Hepatic stellate cell (primary cell): ENCODE data around the gene LRRC28.
A peak's percentile ranks its signal among the peaks of the same experiment; 100 is the strongest.

Source experiments
- DNase-seq: peaks from one replicate; pipeline ENCODE4 v3.0.0; 2011; ENCODE audit warnings: low spot score

Gene LRRC28

GRCh38 chr15:99343881-99344551, 92.7 kb downstream of the LRRC28 start:
- no peak for DNase-seq

DNA sequence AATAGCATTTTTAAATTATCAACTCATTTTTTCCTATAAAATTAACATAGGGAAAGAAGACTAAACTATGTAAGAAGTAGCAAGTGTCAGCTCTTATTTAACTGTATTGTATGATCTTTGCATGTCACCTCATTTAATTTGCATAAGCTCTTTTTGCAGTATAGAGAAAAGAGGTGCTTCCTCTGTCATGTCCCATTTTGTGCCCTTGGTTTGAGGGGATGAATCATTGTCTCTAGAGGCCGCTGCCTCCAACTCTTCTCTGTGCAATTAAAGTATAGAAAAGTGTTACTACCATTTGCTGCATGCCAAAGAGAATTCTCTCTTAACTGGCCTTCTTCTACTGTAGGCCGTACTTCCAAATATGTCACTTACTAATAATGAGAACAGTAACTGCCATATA, 93.4 kb downstream of the LRRC28 start:
- no peak for DNase-seq

- no peak for DNase-seq
These were observed 94.0 kb downstream of the LRRC28 start for GRCh38 chr15:99345242-99345641.

DNA sequence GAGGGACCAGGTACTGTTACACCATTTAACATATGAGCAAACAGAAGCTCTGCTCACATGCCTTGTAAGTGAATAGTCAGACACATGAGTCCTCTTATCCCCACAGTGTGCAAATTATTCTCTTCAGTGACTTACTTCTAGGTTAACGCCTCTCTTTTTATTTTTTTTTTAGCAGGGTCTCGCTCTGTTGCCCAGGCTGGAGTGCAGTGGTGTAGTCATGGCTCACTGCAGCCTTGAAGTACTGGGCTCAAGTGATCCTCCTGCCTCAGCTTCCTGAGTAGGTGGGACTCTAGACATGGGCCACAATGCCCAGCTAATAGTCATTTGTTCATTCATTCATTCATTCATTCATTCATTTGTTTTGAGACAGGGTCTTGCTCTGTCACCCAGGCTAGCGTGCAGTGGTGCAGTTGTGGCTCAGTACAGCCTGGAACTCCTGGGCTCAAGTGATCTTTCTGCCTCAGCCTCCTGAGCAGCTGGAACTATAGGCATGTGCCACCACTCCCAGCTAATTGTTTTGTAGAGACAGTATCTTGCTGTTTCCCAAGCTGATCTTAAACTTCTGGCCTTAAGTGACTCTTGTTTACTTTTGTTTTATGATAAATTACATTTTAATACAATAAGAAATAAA, 94.7 kb downstream of the LRRC28 start:
- DNase-seq = no peak

DNA sequence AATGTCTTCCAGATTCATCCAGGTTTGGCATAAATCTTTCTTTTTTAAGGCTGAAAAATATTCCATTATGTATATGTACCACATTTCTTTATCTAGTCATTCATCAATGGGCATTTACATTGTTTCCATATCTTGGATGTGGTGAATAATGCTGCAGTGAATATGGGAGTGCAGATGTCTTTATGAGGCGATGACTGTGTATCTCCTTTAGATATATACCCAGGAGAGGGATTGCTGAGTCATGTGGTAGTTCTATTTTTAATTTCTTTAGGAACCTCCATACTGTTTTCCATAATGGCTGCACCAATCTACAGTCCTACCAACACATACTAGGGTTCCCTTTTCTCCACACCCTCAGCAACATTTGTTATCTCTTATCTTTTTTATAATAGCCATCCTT, 96.3 kb downstream of the LRRC28 start:
- DNase-seq = no peak

DNA sequence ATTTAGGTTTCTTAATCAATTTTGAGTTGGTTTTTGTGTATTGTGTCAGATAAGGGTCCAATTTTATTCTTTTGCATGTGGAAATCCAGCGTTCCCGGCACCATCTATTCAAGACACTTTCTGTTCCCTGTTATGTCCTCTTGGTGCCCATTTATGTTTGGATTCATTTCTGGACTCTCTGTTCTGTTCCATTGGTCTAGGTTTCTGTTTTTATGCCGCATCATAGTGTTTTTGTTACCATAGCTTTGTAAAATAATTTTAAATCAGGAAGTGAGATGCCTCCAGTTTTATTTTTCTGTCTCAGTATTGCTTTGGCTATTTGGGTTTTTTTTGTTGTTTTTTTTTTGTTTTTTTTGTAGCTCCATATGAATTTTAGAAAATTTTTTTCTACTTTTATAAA, 97.1 kb downstream of the LRRC28 start:
- DNase-seq = no peak

DNA sequence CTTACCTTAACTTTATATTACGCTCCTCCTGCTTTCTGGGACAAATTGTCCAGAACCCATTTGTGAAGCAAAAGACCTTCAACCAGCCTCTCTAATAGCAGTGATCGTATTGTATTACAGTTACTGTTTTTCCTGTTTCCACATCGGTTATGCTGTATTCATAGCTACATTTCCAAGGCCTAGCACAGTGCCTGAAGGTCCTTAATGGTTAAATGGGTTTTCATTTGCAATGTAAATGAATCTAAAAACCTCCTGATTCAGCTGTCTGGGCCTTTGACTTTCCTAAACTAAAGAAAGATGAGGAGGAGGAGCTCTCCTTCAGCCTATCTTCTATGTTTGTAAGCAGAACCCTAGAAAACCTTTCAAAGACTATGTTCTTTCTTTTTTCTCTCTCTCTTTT, 99.1 kb downstream of the LRRC28 start:
- no peak for DNase-seq

GRCh38 chr15:99359769-99360168, 108.5 kb downstream of the LRRC28 start:
- no peak for DNase-seq

DNA sequence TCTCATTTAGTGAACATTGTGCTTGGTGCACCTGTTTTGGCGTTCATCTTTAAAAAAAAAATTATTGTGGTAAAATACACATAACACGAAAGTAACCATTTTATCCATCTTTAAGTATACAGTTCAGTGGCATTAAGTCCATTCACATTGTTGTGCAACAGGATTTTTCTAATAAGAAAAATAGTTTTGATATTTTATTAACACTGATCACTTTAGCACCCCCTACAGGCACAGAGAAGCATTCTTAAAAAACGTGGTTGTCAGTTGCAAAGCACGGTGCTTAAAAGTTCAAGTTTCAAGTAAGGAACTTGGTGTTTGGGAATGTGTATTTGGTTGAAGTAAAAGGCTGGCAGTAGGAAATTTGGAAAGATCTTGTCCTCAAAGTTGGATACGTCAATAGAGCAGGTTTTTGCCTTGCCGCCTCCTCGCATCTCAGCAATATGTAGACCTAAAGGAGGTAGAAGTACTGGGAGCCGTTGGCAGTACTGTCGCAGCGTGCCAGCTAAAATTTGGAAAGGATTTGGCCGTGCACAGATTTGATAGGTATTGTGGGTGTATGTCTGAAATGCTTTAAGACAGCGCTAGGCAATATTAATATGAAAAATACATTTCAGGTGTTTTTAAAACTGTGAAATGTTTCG, 110.4 kb downstream of the LRRC28 start:
- DNase-seq = no peak

GRCh38 chr15:99365242-99365641, 114.0 kb downstream of the LRRC28 start:
- DNase-seq = no peak

GRCh38 chr15:99366013-99366412, 114.7 kb downstream of the LRRC28 start:
- DNase-seq = no peak

DNA sequence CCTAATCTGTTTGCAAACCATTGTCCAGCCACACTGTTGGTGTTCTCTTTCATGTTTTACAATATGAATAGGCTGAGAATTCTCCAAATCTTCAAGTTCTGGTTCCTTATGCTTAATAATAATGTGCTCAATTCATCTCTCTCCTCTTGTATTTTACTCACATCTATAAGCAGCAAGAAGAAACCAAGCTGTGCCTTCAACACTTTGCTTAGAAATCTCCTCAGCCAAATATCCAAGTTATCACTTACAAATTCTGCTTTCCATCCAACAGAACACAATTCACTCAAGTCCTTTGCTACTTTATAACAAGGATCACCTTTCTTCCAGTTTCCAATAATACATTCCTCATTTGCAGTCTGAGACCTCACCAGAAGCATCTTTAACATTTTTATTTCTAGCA, 117.5 kb downstream of the LRRC28 start:
- no peak for DNase-seq

DNA sequence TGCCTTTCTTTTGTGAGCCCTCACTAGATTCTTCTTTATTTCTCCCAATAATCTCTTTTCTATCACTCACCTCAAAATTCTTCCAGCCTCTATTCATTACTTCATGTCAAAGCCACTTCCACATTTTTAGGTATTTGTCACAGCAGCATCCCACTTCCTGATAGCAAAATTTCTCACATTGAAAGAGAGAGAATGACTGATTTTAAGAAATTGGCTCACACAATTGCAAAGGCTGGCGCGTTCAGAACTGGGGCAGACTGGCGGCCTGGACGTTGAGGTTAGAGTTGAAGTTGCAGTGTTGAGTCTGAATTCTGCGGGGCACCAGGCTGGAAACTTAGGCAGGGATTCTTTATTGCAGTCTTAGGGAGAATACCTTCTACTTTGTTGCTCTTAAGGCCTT, 117.9 kb downstream of the LRRC28 start:
- no peak for DNase-seq

GRCh38 chr15:99371180-99372103, 120.2 kb downstream of the LRRC28 start:
- no peak for DNase-seq

- no peak for DNase-seq
These were observed 133.9 kb downstream of the LRRC28 start for GRCh38 chr15:99385005-99385669.

GRCh38 chr15:99385865-99386264, 134.6 kb downstream of the LRRC28 start:
- DNase-seq = peak; percentile 23

DNA sequence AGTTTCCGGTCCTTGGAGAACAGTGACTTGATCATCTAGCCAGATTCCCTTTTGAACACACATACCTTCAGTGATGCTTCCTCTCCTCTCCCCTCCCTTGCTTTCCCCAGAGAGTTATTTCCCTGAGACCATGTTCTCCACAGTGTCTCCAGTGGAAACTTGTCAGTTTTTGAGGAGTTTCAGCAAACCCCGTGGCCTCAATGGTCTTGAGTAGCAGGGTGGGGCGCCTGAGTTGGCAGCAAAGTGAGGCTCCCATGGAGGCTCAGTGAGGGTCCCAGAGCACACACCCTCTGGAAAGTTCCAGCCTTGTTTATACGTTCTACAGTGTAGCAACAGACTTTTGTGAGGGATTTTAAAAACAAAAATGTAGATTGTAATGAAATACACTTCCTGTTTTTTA, 135.1 kb downstream of the LRRC28 start:
- DNase-seq = no peak

DNA sequence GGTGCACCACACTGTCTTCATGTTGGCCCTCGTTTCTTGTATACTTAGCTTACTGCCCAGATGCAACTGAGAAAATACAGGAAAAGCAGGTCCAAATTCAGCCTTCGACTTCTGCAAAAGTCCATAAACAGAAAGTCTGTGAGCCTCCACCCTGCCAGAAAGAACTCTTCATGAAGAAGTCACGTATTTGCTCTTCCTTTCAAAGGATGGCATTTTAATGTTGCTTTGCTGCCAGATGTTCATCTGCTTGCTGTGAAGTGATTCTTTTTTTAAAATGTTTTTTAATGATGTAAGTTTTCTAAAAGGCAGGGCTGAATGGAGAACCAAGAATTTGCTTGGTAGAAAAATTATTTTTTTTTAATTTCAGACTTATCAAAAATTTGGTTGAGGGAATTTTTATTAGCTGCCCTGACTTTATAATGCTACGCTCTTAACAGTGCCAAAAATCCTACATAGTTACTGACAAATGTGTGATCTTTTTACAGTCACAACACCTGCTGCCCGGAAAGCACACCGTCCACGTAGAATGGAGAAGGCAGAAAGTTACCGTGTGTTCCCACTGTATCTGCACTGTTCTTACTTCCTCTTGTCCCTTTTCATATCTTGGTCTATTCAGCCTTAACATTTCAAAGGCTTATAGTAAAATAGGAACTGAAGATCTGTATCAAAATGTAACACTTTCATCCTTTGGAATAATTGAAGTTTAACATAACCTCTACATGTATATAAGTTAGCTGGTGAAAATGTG, 136.3 kb downstream of the LRRC28 start:
- no peak for DNase-seq

- no peak for DNase-seq
These were observed 139.4 kb downstream of the LRRC28 start for GRCh38 chr15:99390667-99391066.

DNA sequence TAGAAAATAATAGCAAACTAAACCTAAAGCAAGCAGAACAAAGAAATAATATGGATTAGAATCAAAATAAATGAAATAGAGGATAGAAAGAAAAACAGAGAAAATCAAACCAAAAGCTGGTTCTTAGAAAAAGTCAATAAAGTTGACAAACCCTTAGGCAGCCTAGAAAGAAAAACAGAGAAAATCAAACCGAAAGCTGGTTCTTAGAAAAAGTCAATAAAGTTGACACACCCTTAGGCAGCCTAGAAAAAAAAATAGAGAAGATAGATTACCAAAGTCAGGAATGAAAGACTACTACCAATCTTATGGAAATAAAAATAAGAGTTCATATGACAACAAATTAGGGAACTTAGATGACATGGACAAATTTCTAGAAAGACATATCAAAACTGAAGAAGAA, 142.4 kb downstream of the LRRC28 start:
- DNase-seq = no peak

GRCh38 chr15:99396375-99396774, 145.1 kb downstream of the LRRC28 start:
- no peak for DNase-seq
